Activated CD8-positive, alpha-beta memory T cell treated with anti-CD3 and anti-CD28 coated beads, Interleukin-2, amount 10 ng/mL, durations not matched to agents 7 days and 5 days (primary cell): ENCODE measurements around the gene REG1A. TPM values are rescaled to one million over a fixed set of nuclear protein-coding genes. Genes with fewer than 3 reads are reported as not detected.

Experiments used
- ATAC-seq: fragments of 150-1000 bp; cut with Tn5 transposase; one replicate; pipeline ENCODE4 v1.10.0; 2021; ENCODE audit warnings: moderate library complexity
- CTCF ChIA-PET: fragments of 350-600 bp; sonication (Branson Sonifier 250); formaldehyde crosslinking; loops from one replicate; lab custom pipeline; 2021; ENCODE audit warnings: antibody characterized with exemption; lab: Charles Lee
- DNase-seq: peaks from one replicate; pipeline ENCODE4 v3.0.0-alpha.2; 2020
- H3K27ac Mint-ChIP-seq: one replicate; pipeline ENCODE4 v1.8.0; 2021; ENCODE audit warnings: mild to moderate bottlenecking, mixed read lengths
- H3K27me3 Mint-ChIP-seq: one replicate; pipeline ENCODE4 v1.8.0; 2021; ENCODE audit warnings: mixed read lengths
- H3K36me3 Mint-ChIP-seq: one replicate; pipeline ENCODE4 v1.8.0; 2021; ENCODE audit warnings: mild to moderate bottlenecking, mixed read lengths
- H3K4me1 Mint-ChIP-seq: one replicate; pipeline ENCODE4 v1.8.0; 2021; ENCODE audit warnings: mixed read lengths
- H3K4me3 Mint-ChIP-seq: one replicate; pipeline ENCODE4 v1.8.0; 2021; ENCODE audit warnings: mild to moderate bottlenecking, moderate library complexity, mixed read lengths
- H3K9me3 Mint-ChIP-seq: one replicate; pipeline ENCODE4 v1.8.0; 2022; ENCODE audit warnings: low read depth, mixed read lengths
- total RNA-seq, 2 experiments: library from RNA; stranded (reverse); gene quantifications; one replicate each; pipeline ENCODE4 v1.2.3, GENCODE V29; 2021

Gene REG1A
- total RNA-seq, 2 experiments from 2014 or later: not detected

DNA sequence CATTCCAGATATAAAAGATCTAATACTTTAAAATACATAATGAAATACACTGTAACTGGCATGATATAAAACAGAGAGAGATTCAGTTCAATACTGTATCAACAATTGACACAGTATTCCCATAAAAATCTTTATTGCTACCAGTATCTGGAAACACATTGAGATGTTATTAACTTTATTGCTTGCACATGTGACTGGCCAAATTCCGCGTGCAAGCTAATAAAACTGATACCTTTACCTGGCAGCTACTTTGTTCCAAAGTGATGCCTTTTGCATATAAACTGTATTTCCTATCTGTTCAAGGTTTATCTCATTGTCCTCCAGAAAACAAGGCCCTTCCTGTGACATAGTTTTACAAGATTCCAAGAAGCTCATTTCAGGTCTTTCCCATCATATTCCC is 17.1 kb upstream of the REG1A start:
- Mint-ChIP-seq H3K9me3 (no peaks in the 10 kb centered on the region), H3K27me3 (no peaks in the 10 kb centered on the region), H3K27ac (no peak overlapping the region), H3K36me3 (no peaks in the 10 kb centered on the region), H3K4me3 (no peak overlapping the region), H3K4me1 (no peaks in the 10 kb centered on the region)
- CTCF ChIA-PET: no interaction called here
- no peak for ATAC-seq
- no peak for DNase-seq

DNA sequence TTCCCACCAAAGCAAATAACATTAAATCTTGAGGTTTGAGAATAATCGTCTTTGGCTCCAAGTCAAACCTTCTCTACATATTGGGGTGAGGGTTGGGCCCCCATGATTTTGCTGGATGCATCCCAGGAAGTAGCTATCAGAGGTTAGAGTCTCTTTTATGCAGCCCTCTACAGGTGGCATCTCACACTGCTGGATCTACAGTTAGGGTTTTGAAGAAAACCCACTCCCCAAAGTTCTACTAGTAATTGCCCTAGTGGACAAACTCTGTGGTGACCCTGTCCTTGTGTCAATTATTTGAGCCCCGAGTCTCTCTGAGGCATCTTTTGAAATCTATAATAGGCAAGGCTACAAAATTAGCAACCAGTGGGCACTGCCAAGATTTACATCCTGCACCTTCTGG is 15.0 kb upstream of the REG1A start:
- no peak overlapping the region for H3K27ac Mint-ChIP-seq
- no peaks in the 10 kb centered on the region for H3K4me1 Mint-ChIP-seq
- no peak overlapping the region for H3K4me3 Mint-ChIP-seq
- H3K27me3 Mint-ChIP-seq: no peaks in the 10 kb centered on the region
- DNase-seq (no peak), ATAC-seq (no peak)
- H3K9me3 Mint-ChIP-seq: peaks cover 2% of the 10 kb centered on the region
- no peaks in the 10 kb centered on the region for H3K36me3 Mint-ChIP-seq
- CTCF ChIA-PET: no interaction called here

DNA sequence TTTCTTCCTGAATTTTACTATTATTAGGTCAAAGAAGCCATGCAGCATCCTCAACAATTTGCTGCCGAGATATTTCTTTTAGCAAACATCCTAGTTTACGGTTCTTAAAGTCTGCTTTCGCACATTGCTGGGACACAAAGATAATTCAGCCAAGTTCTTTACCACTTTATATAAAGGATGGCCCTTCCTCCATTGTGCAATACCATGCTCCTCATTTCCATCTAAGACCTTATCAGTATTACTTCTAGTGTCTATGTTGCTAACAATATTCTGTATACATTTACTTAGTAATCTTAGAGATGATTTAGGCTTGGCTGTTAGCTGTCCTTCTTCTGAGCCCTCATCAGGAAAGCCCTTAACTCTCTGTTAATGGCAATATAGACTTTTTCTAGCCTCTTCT is 8.0 kb upstream of the REG1A start:
- Mint-ChIP-seq H3K36me3 (no peaks in the 10 kb centered on the region), H3K27ac (no peak overlapping the region), H3K9me3 (peaks cover 3% of the 10 kb centered on the region), H3K4me3 (no peak overlapping the region), H3K4me1 (no peaks in the 10 kb centered on the region), H3K27me3 (no peaks in the 10 kb centered on the region)
- ATAC-seq (no peak), DNase-seq (no peak)
- CTCF ChIA-PET: no interaction called here

DNA sequence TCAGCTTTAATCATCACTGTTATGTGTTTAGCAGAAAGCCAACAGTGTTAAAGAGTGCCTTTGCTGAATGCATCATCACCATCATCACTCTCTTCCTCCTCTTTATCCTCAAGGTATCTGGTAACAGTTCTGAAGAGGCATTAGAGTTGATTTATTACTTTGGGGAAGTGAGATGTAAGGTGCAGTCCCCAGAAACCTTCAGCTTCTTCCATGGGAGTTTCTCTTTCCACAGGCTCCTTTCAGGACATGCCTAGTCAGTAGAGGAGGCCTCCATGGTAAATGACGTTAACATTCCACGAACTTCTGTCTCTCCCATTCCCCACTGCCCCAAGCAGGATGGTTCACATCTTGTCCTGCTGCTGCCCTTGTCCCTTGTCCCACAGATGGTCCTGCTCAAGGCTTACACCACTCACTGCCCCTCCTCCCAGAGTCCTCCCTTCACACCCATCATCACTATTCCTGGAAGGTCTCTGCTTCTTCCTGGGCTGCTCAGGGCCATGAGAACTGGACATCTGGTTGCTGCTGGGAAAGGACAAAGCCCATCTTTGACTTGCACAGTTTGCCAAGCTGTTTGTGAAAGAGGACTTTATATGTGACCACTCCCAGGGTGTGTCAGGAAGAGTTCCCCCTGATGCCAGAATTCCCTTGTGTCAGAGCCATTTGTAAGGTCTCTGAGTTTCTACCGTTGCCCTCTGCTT is 5.3 kb upstream of the REG1A start:
- DNase-seq (no peak), ATAC-seq (no peak)
- H3K4me3 Mint-ChIP-seq: no peak overlapping the region
- no peaks in the 10 kb centered on the region for H3K4me1 Mint-ChIP-seq
- H3K27me3 Mint-ChIP-seq: no peaks in the 10 kb centered on the region
- no peak overlapping the region for H3K27ac Mint-ChIP-seq
- CTCF ChIA-PET: no interaction called here
- peaks cover 3% of the 10 kb centered on the region for H3K9me3 Mint-ChIP-seq
- no peaks in the 10 kb centered on the region for H3K36me3 Mint-ChIP-seq

DNA sequence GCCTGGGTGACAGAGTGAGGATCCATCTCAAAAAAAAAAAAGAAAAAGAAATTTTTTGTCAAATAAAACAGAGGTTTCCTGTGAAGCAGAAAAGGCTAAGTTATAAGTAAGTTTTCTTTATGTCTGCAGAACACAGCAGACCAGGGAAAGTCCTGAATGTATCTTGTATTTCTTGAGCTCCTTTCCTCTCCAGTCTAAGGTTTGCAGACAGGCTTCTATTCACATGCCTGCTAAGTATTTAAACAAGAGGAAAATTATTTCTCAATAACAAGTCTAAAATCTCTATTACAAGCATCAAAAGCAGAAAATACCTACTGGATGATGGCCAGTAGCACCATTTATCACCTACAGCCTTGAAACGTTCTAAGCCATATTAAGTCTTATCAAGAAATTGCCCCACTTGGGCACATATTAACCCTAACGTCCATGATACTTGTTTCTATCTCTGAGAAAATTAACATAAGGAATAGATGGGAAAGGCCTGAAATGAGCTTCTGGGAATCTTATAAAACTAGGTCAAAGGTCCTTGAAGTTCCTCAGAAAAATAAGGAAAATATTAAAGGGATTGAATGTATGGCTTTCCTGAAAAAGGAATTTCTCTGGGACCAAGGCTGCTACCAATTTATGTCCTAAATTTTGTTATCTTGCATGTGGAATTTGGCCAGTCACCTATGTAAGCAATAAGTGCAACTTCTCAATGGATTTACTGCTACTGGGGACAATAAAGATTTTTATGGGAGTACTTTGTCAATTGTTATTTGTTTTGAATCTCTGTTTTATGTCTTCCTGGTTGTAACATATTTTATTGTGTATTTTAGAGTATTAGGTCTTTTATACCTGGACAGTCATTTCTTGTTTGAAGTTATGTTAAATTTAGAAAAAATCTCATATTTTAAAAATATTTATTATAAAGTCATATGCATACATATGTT is 3.0 kb upstream of the REG1A start:
- H3K4me1 Mint-ChIP-seq: no peaks in the 10 kb centered on the region
- no peak for ATAC-seq
- DNase-seq: no peak
- H3K36me3 Mint-ChIP-seq: no peaks in the 10 kb centered on the region
- CTCF ChIA-PET: no interaction called here
- H3K4me3 Mint-ChIP-seq: no peak overlapping the region
- H3K27me3 Mint-ChIP-seq: no peaks in the 10 kb centered on the region
- H3K27ac Mint-ChIP-seq: no peak overlapping the region
- H3K9me3 Mint-ChIP-seq: no peaks in the 10 kb centered on the region

DNA sequence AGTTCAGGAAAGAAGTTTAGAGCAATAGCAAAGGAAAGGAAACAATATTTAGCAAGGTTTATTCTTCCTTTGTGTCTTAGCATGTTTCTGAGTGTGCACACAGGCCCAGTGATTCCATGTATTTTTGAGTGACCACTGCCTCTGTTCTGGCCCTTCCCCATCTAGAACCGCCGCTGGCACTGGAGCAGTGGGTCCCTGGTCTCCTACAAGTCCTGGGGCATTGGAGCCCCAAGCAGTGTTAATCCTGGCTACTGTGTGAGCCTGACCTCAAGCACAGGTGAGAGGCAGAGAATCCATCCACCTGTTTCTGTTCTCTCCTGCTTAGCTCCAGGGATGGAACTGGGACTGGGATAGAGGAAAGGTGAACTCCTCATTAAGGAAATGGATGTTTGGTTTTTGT is 2.4 kb downstream of the REG1A start:
- H3K4me3 Mint-ChIP-seq: no peak overlapping the region

DNA sequence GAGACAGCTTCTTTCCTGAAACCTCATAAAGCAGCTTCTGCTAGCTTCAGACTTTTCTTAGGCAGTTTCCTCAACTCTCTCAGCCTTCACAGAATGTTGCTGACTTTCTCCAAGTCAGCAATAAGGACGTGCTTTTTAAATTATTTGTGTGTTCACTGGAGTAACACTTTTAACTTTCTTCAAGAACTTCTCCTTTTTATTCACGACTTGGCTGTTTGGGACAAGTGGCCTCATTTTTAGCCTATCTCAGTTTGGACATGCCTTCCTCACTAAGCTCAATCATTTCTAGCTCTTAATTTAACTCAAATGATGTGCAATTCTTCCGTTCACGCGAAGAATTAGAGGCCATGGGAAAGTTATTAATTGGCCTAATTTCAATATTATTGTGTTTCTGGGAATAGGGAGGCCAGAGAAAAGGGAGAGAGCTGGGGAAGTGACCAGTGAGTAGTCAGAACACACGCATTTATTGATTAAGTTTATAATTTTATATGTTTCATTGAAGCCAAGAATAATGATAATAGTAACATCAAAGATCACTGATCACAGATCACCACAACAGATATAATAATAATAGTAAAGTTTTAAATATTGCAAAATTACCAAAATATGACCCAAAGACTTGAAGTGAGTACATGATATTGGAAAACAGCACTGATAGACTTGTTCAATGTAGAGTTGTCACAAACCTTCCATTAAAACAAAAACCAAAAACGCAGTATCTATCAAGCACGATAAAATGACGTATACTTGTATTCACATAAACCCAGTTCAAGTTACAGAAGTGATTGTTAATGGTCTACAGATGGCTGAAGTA is 4.8 kb downstream of the REG1A start:
- CTCF ChIA-PET: no interaction called here
- H3K27me3 Mint-ChIP-seq: no peaks in the 10 kb centered on the region
- no peaks in the 10 kb centered on the region for H3K4me1 Mint-ChIP-seq
- no peak overlapping the region for H3K4me3 Mint-ChIP-seq
- no peak for ATAC-seq
- H3K36me3 Mint-ChIP-seq: no peaks in the 10 kb centered on the region
- DNase-seq: no peak
- no peak overlapping the region for H3K27ac Mint-ChIP-seq
- peaks cover 6% of the 10 kb centered on the region for H3K9me3 Mint-ChIP-seq

More for the DNA sequence above, 2.4 kb downstream of the REG1A start:
- ATAC-seq: no peak
- peaks cover 3% of the 10 kb centered on the region for H3K9me3 Mint-ChIP-seq
- H3K36me3 Mint-ChIP-seq: no peaks in the 10 kb centered on the region
- no peak for DNase-seq
- H3K4me1 Mint-ChIP-seq: no peaks in the 10 kb centered on the region
- CTCF ChIA-PET: no interaction called here
- H3K27me3 Mint-ChIP-seq: no peaks in the 10 kb centered on the region
- no peak overlapping the region for H3K27ac Mint-ChIP-seq

DNA sequence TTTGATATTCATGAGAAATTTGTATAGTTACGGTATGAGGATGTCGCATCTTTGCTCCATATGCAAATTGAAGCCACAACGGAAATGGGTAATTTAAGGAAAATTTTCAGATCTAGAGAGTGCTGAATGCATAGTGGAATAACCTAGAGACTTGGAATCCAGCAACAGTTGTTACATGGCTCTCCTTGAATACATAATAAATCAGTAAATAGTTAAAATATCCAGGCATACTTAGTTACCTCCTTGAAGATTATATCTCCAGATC is 5.4 kb downstream of the REG1A start:
- Mint-ChIP-seq H3K9me3 (peaks cover 6% of the 10 kb centered on the region), H3K4me1 (no peaks in the 10 kb centered on the region), H3K4me3 (no peak overlapping the region), H3K27ac (no peak overlapping the region), H3K36me3 (no peaks in the 10 kb centered on the region), H3K27me3 (no peaks in the 10 kb centered on the region)
- CTCF ChIA-PET: no interaction called here
- DNase-seq (no peak), ATAC-seq (no peak)

DNA sequence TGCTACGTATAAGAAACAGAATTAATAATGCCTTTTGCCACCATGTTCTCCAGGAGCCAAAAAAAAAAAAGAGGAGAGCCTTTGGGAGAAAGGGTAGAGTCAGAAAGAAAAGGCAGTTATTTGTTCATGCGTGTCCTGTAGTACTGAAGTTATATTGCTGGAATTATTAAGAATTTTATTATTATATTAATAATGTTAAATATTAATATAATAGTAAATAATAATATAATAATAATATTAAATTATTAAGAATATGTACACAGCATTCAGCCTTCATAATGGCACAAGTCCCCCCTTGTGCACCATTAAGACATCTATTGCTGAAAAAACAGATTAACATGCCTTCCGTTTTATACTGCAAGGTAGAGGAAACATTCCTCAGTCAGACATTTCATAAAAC is 8.1 kb downstream of the REG1A start:
- Mint-ChIP-seq H3K4me3 (no peak overlapping the region), H3K27ac (no peak overlapping the region), H3K9me3 (peaks cover 6% of the 10 kb centered on the region), H3K4me1 (no peaks in the 10 kb centered on the region), H3K36me3 (no peaks in the 10 kb centered on the region), H3K27me3 (no peaks in the 10 kb centered on the region)
- CTCF ChIA-PET: no interaction called here
- ATAC-seq (no peak), DNase-seq (no peak)

DNA sequence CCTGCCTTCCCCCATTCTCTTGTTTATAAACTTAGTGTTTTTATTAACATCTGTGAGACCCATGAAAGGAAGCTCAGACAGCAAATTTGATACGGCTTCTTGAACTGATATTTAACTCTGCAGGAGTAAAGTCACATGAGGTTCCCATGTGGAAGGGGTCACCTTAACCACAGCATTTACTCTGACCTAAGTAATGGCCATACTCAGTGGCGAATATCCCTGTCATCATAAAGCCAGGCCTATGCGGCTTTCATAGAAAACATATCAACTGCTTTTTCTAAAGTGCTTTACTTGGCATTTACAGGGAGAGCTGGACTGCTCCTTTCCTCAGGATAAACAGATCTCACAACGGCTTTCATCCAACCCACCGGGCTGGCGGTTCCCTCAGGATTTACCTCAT is 9.0 kb downstream of the REG1A start:
- Mint-ChIP-seq H3K9me3 (peaks cover 10% of the 10 kb centered on the region), H3K4me1 (no peaks in the 10 kb centered on the region), H3K27me3 (no peaks in the 10 kb centered on the region), H3K36me3 (no peaks in the 10 kb centered on the region), H3K27ac (no peak overlapping the region), H3K4me3 (no peak overlapping the region)
- no peak for DNase-seq
- no peak for ATAC-seq
- CTCF ChIA-PET: no interaction called here

DNA sequence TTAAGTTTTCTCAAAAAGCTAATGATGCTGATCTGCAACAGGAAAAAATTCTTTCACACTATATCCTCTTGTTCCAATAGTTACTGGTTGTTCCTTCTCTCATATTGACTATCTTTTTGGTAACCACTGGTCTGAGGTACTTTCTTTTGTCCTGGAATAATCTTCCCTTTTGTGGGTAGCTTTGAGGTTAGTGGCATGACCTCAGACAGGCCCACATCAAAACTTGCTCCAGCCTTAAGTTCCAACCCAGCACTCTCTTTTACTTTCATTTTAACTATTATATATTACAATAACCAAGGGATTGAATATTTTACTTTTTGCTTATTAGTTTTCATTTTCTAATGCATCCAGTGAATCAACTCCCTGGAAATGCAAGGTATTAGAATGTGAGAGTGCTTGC is 9.5 kb downstream of the REG1A start:
- no peaks in the 10 kb centered on the region for H3K36me3 Mint-ChIP-seq
- no peak overlapping the region for H3K4me3 Mint-ChIP-seq
- DNase-seq: no peak
- CTCF ChIA-PET: no interaction called here
- H3K9me3 Mint-ChIP-seq: peaks cover 10% of the 10 kb centered on the region
- no peak overlapping the region for H3K27ac Mint-ChIP-seq
- ATAC-seq: no peak
- no peaks in the 10 kb centered on the region for H3K4me1 Mint-ChIP-seq
- H3K27me3 Mint-ChIP-seq: no peaks in the 10 kb centered on the region

DNA sequence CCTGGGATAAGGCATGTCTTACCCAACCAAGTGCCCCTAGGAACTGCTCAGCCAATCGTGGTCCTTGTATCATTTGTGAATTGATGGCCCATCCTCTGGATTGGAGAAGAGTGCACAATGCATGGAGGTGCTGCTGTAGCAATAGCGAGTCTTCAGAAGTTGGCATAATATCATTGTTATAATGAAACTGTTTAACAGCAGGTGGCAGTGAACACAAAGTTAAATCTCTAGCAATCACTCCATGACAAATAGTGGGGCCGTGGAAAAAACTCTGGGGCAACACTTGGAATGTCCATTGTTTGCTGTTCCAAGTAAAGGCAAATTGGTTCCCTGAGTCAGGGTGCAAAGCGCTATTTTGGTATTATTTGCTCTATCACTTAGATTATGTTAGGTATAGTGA is 11.4 kb downstream of the REG1A start:
- Mint-ChIP-seq H3K4me1 (no peaks in the 10 kb centered on the region), H3K27ac (no peak overlapping the region), H3K4me3 (no peak overlapping the region), H3K36me3 (no peaks in the 10 kb centered on the region), H3K9me3 (peaks cover 10% of the 10 kb centered on the region), H3K27me3 (no peaks in the 10 kb centered on the region)
- CTCF ChIA-PET: no interaction called here
- DNase-seq (no peak), ATAC-seq (no peak)

DNA sequence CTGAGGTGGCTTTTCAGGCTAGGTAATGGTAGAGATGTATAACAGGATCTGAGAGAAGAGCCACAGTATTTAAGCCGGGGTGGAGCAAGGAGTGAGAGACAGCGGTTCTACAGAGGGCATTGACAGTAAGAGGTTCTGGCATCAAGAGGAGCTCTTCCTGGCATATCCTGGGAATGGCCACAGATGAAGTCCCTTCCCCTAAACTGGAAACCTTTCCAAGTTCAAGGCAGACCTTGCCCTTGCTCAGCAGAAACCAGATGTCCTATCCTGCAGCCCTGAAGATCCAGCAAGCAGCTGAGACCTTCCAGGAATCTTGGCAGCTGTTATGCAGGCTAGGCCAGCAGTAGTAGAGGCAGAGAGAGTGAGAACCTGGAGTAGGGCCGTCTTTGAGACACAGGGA is 18.1 kb downstream of the REG1A start:
- Mint-ChIP-seq H3K4me3 (no peak overlapping the region), H3K36me3 (no peaks in the 10 kb centered on the region), H3K9me3 (peaks cover 8% of the 10 kb centered on the region), H3K27me3 (no peaks in the 10 kb centered on the region), H3K27ac (no peak overlapping the region), H3K4me1 (no peaks in the 10 kb centered on the region)
- ATAC-seq (no peak), DNase-seq (no peak)
- CTCF ChIA-PET: no interaction called here

DNA sequence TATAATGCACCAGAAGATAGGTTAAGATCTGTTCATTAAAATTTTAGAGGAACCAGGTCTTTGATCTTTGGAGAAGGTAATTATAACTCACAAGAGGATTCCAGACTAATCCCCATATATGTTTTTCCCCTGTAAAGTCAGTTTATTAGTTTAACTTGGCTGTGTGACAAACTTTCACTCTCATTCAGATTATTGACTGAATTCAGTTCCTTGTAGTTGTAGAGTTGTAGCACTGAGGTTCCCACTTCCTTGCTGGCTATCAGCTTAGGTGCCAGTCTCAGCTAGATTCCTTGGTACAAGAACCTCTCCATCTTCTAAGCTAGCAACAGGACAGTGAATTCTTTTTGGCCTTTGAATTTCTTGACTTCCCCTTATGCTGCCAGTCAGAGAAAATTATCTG is 19.1 kb downstream of the REG1A start:
- ATAC-seq: no peak
- no peak for DNase-seq
- H3K36me3 Mint-ChIP-seq: no peaks in the 10 kb centered on the region
- H3K4me1 Mint-ChIP-seq: no peaks in the 10 kb centered on the region
- H3K27me3 Mint-ChIP-seq: no peaks in the 10 kb centered on the region
- H3K4me3 Mint-ChIP-seq: no peak overlapping the region
- CTCF ChIA-PET: no interaction called here
- no peak overlapping the region for H3K27ac Mint-ChIP-seq
- peaks cover 6% of the 10 kb centered on the region for H3K9me3 Mint-ChIP-seq
